HepG2 (cell line): Measurements from ENCODE around the gene CTSA. TPM values are rescaled to one million over a fixed set of nuclear protein-coding genes. Genes with fewer than 3 reads are reported as not detected.

ENCODE experiments used
- ADNP ChIP-seq: sonication (generic); formaldehyde crosslinking; IDR thresholded peaks from 2 replicates; pipeline ENCODE4 v1.4.0; 2020; ENCODE audit warnings: missing genetic modification reagents
- AKAP8 ChIP-seq: sonication (generic); formaldehyde crosslinking; IDR thresholded peaks from 2 replicates; pipeline ENCODE4 v1.5.1; 2020; ENCODE audit warnings: mild to moderate bottlenecking, missing genetic modification reagents
- ASH2L ChIP-seq: fragments of 300-600, 200-600 bp; sonication (generic); IDR thresholded peaks from 2 replicates; pipeline ENCODE4 v1.7.0; 2017; ENCODE audit warnings: low read depth, mild to moderate bottlenecking, moderate library complexity, mixed read lengths, low read length; ENCODE audit not compliant: insufficient read length
- ELF3 ChIP-seq: IDR thresholded peaks from 2 replicates; pipeline ENCODE4 v1.6.1; 2016; ENCODE audit warnings: missing genetic modification reagents, missing compliant biosample characterization
- ETV6 ChIP-seq: sonication (generic); formaldehyde crosslinking; conservative IDR thresholded peaks from 2 replicates; pipeline ENCODE4 v1.4.0; 2020; ENCODE audit warnings: missing genetic modification reagents
- FOXC1 ChIP-seq: sonication (generic); formaldehyde crosslinking; IDR thresholded peaks from 2 replicates; pipeline ENCODE4 v1.8.0; 2022; ENCODE audit warnings: mild to moderate bottlenecking, missing genetic modification reagents, borderline replicate concordance
- GATAD1 ChIP-seq: IDR thresholded peaks from 2 replicates; pipeline ENCODE4 v1.6.1; 2016; ENCODE audit warnings: missing genetic modification reagents, missing compliant biosample characterization
- HIVEP1 ChIP-seq: sonication (generic); formaldehyde crosslinking; IDR thresholded peaks from 2 replicates; pipeline ENCODE4 v1.4.0; 2020; ENCODE audit warnings: mild to moderate bottlenecking, missing genetic modification reagents
- IKZF4 ChIP-seq: sonication (generic); formaldehyde crosslinking; IDR thresholded peaks from 2 replicates; pipeline ENCODE4 v1.5.1; 2020; ENCODE audit warnings: borderline replicate concordance, mild to moderate bottlenecking, low read depth, missing genetic modification reagents; ENCODE audit errors: not compliant biosample characterization
- IRF2 ChIP-seq: IDR thresholded peaks from 2 replicates; pipeline ENCODE4 v1.6.1; 2018; ENCODE audit warnings: missing genetic modification reagents, missing compliant biosample characterization
- MBNL3 ChIP-seq: fragments of 250-450 bp; sonication (Bioruptor Pico); conservative IDR thresholded peaks from 2 replicates; pipeline ENCODE4 v1.8.0; 2022; ENCODE audit warnings: mild to moderate bottlenecking, inconsistent platforms
- NFKBIZ ChIP-seq: IDR thresholded peaks from 2 replicates; pipeline ENCODE4 v1.6.1; 2018; ENCODE audit warnings: missing genetic modification reagents, missing compliant biosample characterization
- PHF8 ChIP-seq: sonication (generic); formaldehyde crosslinking; IDR thresholded peaks from 2 replicates; pipeline ENCODE4 v1.5.0; 2020; ENCODE audit warnings: missing genetic modification reagents
- RFXAP ChIP-seq: sonication (generic); formaldehyde crosslinking; IDR thresholded peaks from 2 replicates; pipeline ENCODE4 v1.4.0; 2020; ENCODE audit warnings: missing genetic modification reagents, borderline replicate concordance
- SIN3A ChIP-seq: IDR thresholded peaks from 2 replicates; pipeline ENCODE4 v1.6.1; 2011; ENCODE audit warnings: low read depth, mild to moderate bottlenecking, control low read depth, low read length, borderline replicate concordance
- SMARCE1 ChIP-seq: fragments of 450-650 bp; IDR thresholded peaks from 2 replicates; pipeline ENCODE4 v1.6.1; 2017; ENCODE audit warnings: borderline replicate concordance
- TOE1 ChIP-seq: sonication (generic); formaldehyde crosslinking; IDR thresholded peaks from 2 replicates; pipeline ENCODE4 v1.4.0; 2020; ENCODE audit warnings: mild to moderate bottlenecking, missing genetic modification reagents
- ZFP62 ChIP-seq: sonication (generic); formaldehyde crosslinking; IDR thresholded peaks from 2 replicates; pipeline ENCODE4 v1.4.0; 2020; ENCODE audit warnings: missing genetic modification reagents
- ZNF230 ChIP-seq: sonication (generic); formaldehyde crosslinking; IDR thresholded peaks from 2 replicates; pipeline ENCODE4 v1.4.0; 2020; ENCODE audit warnings: mild to moderate bottlenecking, missing genetic modification reagents
- ZNF331 ChIP-seq: sonication (generic); formaldehyde crosslinking; IDR thresholded peaks from 2 replicates; pipeline ENCODE4 v1.4.0; 2020; ENCODE audit warnings: missing genetic modification reagents
- ZNF598 ChIP-seq: sonication (generic); formaldehyde crosslinking; IDR thresholded peaks from 2 replicates; pipeline ENCODE4 v1.5.1; 2020; ENCODE audit warnings: mild to moderate bottlenecking, missing genetic modification reagents, borderline replicate concordance
- ZNF7 ChIP-seq: IDR thresholded peaks from 2 replicates; pipeline ENCODE4 v1.6.1; 2016; ENCODE audit warnings: missing biosample characterization, missing genetic modification reagents
- ZNF713 ChIP-seq: sonication (generic); formaldehyde crosslinking; IDR thresholded peaks from 2 replicates; pipeline ENCODE4 v1.4.0; 2020; ENCODE audit warnings: mild to moderate bottlenecking, missing genetic modification reagents
- ZNF816 ChIP-seq: sonication (generic); formaldehyde crosslinking; IDR thresholded peaks from 2 replicates; pipeline ENCODE4 v1.8.0; 2022; ENCODE audit warnings: missing genetic modification reagents, mild to moderate bottlenecking, borderline replicate concordance
- polyA plus RNA-seq, 8 experiments: library from polyadenylated mRNA; depleted of rRNA in 3 of 8; stranded (reverse) in 7 of 8; unstranded in 1 of 8; fragments of >200 nt; fragmentation: Illumina TruSeq in 4 of 8; extraction: Trizol in 4 of 8; gene quantifications; 2 replicates each; pipeline versions ENCODE4 v1.2.1 to v1.2.3, GENCODE V29; 2011 to 2016; ENCODE audit warnings: low read depth in 4 of 8, missing spikeins in 1 of 8, mixed read lengths in 1 of 8; ENCODE audit not compliant: insufficient read depth in 1 of 8
- total RNA-seq, 5 experiments: library from RNA; depleted of rRNA; stranded (reverse); fragments of >200 nt; fragmentation: Illumina TruSeq; extraction: Trizol; gene quantifications; 2 replicates each; pipeline ENCODE4 v1.2.3, GENCODE V29; 2016; ENCODE audit warnings: low read depth in 1 of 5
- TF ChIP-seq, protein P1 (sequence below): sonication (generic); formaldehyde crosslinking; IDR thresholded peaks from 2 replicates; pipeline ENCODE4 v1.9.0; 2021; ENCODE audit warnings: missing genetic modification reagents, mild to moderate bottlenecking, borderline replicate concordance
- TF ChIP-seq, protein P2 (sequence below): sonication (generic); formaldehyde crosslinking; IDR thresholded peaks from 2 replicates; pipeline ENCODE4 v1.4.0; 2020; ENCODE audit warnings: missing genetic modification reagents
- TF ChIP-seq, protein P3 (sequence below): IDR thresholded peaks from 2 replicates; pipeline ENCODE4 v1.6.1; 2016; ENCODE audit warnings: mild to moderate bottlenecking

Gene CTSA
- total and polyA plus RNA-seq, 2 of the 13 experiments (the other 11 are each of a cell fraction or from before 2014, with no cell fraction given) = 202 to 231 TPM

- TF ChIP-seq, protein P1, sequence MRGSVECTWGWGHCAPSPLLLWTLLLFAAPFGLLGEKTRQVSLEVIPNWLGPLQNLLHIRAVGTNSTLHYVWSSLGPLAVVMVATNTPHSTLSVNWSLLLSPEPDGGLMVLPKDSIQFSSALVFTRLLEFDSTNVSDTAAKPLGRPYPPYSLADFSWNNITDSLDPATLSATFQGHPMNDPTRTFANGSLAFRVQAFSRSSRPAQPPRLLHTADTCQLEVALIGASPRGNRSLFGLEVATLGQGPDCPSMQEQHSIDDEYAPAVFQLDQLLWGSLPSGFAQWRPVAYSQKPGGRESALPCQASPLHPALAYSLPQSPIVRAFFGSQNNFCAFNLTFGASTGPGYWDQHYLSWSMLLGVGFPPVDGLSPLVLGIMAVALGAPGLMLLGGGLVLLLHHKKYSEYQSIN = no peak
- TF ChIP-seq IKZF4 (CRISPR knock-in tag) = no peak
- 0 out of 2 replicates have a peak, but pooled peaks have one; percentile 22 for TF ChIP-seq ADNP (CRISPR knock-in tag)
- TF ChIP-seq SMARCE1 = no peak
- no peak for TF ChIP-seq RFXAP (CRISPR knock-in tag)
- TF ChIP-seq ZNF230 (CRISPR knock-in tag) = no peak
- no peak for TF ChIP-seq SIN3A
- no peak for TF ChIP-seq ZNF713 (CRISPR knock-in tag)
- TF ChIP-seq ELF3 = peak; percentile 82
- TF ChIP-seq, protein P2, sequence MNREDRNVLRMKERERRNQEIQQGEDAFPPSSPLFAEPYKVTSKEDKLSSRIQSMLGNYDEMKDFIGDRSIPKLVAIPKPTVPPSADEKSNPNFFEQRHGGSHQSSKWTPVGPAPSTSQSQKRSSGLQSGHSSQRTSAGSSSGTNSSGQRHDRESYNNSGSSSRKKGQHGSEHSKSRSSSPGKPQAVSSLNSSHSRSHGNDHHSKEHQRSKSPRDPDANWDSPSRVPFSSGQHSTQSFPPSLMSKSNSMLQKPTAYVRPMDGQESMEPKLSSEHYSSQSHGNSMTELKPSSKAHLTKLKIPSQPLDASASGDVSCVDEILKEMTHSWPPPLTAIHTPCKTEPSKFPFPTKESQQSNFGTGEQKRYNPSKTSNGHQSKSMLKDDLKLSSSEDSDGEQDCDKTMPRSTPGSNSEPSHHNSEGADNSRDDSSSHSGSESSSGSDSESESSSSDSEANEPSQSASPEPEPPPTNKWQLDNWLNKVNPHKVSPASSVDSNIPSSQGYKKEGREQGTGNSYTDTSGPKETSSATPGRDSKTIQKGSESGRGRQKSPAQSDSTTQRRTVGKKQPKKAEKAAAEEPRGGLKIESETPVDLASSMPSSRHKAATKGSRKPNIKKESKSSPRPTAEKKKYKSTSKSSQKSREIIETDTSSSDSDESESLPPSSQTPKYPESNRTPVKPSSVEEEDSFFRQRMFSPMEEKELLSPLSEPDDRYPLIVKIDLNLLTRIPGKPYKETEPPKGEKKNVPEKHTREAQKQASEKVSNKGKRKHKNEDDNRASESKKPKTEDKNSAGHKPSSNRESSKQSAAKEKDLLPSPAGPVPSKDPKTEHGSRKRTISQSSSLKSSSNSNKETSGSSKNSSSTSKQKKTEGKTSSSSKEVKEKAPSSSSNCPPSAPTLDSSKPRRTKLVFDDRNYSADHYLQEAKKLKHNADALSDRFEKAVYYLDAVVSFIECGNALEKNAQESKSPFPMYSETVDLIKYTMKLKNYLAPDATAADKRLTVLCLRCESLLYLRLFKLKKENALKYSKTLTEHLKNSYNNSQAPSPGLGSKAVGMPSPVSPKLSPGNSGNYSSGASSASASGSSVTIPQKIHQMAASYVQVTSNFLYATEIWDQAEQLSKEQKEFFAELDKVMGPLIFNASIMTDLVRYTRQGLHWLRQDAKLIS (CRISPR knock-in tag) = no peak; the same call in 1 of the 2 replicates
- TF ChIP-seq ZNF7 (CRISPR knock-in tag) = no peak
- TF ChIP-seq ZFP62 (CRISPR knock-in tag) = no peak
- TF ChIP-seq ZNF331 (CRISPR knock-in tag) = peak; percentile 53; the same call in 1 of the 2 replicates
- TF ChIP-seq MBNL3 = no peak
- no peak for TF ChIP-seq NFKBIZ (CRISPR knock-in tag)
- peak; percentile 20 for TF ChIP-seq PHF8
- TF ChIP-seq AKAP8 (CRISPR knock-in tag) = 0 out of 2 replicates have a peak, but pooled peaks have one; percentile 22
- no peak for TF ChIP-seq FOXC1 (CRISPR knock-in tag)
- 0 out of 2 replicates have a peak, but pooled peaks have one; percentile 63 for TF ChIP-seq IRF2
- TF ChIP-seq ETV6 = no peak
- TF ChIP-seq, protein P3, sequence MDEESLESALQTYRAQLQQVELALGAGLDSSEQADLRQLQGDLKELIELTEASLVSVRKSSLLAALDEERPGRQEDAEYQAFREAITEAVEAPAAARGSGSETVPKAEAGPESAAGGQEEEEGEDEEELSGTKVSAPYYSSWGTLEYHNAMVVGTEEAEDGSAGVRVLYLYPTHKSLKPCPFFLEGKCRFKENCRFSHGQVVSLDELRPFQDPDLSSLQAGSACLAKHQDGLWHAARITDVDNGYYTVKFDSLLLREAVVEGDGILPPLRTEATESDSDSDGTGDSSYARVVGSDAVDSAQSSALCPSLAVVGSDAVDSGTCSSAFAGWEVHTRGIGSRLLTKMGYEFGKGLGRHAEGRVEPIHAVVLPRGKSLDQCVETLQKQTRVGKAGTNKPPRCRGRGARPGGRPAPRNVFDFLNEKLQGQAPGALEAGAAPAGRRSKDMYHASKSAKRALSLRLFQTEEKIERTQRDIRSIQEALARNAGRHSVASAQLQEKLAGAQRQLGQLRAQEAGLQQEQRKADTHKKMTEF (CRISPR knock-in tag) = 0 out of 2 replicates have a peak, but pooled peaks have one; percentile 18
- no peak for TF ChIP-seq TOE1
- TF ChIP-seq GATAD1 = peak; percentile 25; the same call in 1 of the 2 replicates
- TF ChIP-seq ASH2L = peak; percentile 25
- peak; percentile 49; the same call in 1 of the 2 replicates for TF ChIP-seq HIVEP1 (CRISPR knock-in tag)
- no peak for TF ChIP-seq ZNF598
- TF ChIP-seq ZNF816 (CRISPR knock-in tag) = no peak
Observed at GRCh38 chr20:45909336-45909808, 18.2 kb downstream of the CTSA start (continued).
